GM20431 (cell line): ENCODE data around the gene CHST3.

Source experiments
- in situ Hi-C: fragments of 300-500 bp; cut with MseI, MboI; formaldehyde crosslinking; loops from one replicate; pipeline ENCODE4 v1.15.0; 2020; ENCODE audit warnings: low sequenced_read_pairs; ENCODE audit not compliant: unreplicated experiment

CHST3 gene

DNA sequence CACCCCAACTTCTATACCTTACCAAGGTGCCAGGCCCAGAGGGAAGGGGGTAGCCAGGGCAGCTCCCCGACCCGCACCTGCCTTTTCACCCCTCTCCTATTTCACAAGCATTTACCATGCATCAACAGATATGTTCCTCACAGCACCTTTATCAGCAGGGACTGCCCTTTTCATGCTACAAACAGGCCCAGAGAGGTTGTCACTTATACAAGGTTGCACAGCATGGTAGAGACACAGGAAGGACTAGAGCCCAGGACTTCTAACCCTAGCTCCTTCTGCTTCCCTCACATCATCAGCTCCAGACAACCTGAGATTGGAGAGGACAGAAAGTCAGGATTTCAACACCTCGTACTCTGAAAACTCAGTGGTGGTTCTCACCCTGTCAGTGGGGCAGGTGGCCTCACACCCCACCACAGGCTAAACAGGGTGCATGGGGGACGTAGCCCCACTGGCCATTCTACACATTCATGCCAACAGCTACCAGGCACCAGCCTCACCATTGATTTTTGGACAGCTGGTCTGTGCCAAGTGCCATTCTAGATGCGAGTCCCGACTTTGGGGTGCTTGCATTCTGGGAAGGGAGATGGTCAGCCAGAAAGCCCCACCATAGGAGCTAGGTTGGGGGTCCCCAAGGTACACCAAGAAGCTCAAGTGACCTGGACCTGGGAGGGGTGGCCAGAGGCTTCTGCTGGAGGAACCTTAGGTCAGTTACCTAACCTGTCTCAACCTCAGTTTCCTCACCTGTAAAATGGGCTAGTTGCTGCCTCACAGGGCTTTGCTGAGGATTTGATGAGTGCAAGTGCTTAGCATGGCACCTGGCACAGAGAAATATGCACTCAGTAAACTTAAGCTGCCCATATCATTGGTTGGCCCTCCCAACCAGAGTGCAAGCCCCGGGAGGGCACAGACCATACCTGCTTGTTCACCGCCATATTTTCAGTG lies 38.4 kb downstream of the CHST3 start:
- in situ Hi-C loops: no loop called here

DNA sequence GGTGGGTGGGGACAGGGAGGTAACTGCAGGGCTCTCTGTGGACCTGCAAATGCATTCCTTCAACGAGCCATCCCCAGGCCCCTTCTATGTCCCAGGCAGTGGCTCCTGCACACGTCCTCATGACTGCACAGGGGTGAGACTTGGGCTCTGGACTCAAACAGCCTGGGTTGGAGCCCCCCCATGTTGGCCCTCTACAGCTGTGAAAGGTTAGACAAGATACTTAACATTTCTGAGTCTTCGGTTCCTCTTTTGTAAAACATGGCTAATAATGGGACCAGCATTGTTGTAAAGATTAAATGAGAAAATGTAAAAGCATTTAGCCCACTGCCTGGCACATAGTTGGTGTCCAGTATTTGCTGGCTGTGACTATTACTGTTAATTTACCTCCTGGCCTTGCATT lies 41.8 kb downstream of the CHST3 start:
- in situ Hi-C loops: no loop called here

DNA sequence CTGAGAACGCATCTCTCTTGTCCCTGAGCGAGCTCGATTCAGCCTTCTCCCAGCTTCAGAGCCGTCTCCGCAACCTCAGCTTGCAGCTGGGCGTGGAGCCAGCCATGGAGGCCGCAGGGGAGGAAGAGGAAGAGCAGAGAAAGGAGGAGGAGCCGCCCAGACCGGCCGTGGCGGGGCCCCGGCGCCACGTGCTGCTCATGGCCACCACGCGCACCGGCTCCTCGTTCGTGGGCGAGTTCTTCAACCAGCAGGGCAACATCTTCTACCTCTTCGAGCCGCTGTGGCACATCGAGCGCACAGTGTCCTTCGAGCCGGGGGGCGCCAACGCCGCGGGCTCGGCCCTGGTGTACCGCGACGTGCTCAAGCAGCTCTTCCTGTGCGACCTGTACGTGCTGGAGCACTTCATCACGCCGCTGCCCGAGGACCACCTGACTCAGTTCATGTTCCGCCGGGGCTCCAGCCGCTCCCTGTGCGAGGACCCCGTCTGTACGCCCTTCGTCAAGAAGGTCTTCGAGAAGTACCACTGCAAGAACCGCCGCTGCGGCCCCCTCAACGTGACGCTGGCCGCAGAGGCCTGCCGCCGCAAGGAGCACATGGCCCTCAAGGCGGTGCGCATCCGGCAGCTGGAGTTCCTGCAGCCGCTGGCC lies 43.2 kb downstream of the CHST3 start:
- in situ Hi-C loops: no loop called here

DNA sequence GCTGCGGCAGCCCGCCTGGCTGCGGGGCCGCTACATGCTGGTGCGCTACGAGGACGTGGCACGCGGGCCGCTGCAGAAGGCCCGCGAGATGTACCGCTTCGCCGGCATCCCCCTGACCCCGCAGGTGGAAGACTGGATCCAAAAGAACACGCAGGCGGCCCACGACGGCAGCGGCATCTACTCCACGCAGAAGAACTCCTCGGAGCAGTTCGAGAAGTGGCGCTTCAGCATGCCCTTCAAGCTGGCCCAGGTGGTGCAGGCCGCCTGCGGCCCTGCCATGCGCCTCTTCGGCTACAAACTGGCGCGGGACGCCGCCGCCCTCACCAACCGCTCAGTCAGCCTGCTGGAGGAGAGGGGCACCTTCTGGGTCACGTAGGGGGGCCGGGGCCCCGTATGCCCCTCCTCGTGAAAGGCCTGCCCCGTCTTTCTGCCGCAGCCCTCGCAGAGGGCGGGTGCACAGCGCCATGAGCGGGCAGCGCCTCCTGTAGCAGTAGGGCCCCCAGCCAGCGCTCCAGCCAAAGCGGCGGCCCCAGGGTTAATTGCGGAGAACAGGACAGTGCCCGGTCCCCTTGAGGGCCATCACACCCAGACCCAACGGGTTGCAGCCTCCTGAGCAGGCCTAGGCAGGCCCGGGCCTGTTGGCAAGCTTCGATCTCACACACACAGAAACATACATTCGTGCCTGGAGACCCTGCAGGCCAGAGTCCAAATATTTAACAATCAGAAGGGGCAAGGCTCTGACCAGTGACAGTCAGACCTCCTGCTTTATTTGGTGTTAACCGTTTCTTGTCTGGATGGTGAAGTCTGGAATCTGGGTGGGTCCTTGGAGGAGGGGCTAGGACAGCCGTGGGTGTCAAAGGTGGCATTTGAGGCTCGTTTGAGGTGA lies 44.1 kb downstream of the CHST3 start:
- in situ Hi-C loops: no loop called here

DNA sequence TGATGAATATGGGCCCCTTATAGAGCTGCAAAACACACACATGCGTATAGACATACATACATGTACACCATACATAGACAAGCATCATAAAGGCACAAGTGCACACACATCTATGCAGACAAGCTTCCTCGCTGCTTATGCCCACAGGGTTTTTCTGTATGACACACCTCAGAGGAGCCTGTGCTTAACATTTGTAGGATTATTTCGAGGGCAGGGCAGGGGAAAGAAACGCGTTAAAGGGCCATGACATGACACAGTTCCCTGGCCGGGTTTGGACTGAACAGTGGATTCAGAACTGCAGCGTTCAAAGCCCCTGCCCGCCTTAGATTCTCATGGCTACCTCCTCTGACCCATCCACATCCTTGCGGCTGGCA lies 44.8 kb downstream of the CHST3 start:
- in situ Hi-C loops: no loop called here

DNA sequence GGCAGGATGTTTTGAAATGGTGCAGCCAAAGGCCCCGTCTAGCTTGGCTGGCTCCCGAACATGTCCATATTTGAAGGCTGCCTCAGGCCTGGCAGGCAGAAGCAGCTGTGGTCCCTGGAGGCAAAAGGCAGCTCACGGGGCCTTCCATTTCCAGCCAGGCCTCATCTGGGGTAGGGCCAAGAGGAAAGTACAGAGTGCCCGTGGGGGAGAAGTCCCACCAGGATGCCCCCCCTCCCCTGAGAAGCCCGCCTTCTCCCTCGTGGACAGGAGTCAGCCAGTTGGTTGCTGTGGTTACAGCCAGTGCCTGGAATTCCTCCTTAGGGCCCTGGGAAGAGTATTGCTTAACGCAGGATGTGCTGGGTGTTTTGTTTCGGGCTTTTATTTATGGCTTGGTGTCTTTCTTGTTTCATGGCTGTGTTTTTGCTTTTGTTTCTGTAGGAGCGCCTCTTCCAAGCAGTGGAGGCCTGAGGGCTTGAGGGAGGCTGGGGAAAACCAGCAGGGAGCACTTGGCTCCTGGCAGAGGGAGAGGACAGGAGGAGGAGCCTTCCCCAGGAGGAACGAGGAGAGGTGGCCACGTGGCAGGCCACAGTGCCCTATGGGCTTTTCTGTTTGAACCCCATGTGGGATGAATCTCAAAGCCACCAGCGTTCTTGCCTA lies 45.4 kb downstream of the CHST3 start:
- in situ Hi-C loops: no loop called here

DNA sequence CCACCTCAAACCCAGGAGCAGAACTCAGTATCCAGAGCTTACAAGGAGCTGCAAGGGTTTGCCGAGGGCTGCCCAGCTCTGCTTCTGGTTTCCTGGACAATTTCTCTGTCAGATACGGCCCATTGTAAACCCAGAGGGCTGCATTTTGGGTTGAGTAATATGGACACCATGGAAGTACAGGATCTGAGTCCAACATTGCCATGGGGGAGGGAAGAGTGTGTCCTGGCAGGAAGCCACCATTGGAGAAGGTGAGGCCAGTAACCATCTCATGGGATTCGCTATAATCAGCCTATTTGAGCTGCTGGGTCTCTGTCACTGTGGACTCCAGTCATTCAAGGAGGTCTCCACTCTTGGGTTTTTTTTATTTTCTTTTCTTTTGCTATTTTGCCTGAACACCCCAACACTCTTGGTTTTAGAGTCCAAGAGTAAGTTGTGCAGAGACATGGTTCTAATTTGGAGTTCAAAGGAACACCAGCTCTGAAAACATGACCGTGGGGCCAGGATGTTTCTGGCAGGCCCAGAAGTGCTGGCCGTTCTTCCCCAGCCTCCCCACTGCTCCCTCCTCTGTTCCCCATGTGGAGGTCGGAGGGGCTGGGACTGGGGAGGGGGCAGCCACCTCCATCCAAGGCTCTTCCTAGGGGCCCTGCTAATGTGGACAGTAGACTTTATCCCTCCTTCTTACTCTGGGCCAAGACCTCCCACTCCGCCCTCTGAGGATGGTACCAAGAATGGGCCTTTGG lies 46.2 kb downstream of the CHST3 start:
- in situ Hi-C loops: no loop called here

DNA sequence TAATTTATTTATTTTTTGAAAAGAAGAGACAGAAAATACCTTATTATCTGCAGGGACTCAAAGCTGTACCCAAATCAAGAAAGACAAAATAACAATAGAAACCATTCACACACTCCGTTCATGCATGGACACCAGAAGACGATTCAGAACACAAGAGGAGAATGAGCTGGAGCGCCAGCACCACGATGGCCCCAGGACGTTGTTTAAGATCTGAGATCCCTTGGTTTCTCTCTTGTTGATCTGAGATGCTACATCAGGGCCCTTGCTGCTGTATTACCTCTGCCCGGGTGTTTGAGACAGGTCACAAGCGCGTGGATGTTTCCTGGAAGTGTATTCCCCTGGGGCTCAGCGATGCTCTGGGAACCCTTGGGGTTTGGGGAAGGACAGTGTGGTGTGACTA lies 46.8 kb downstream of the CHST3 start:
- in situ Hi-C loops: no loop called here

DNA sequence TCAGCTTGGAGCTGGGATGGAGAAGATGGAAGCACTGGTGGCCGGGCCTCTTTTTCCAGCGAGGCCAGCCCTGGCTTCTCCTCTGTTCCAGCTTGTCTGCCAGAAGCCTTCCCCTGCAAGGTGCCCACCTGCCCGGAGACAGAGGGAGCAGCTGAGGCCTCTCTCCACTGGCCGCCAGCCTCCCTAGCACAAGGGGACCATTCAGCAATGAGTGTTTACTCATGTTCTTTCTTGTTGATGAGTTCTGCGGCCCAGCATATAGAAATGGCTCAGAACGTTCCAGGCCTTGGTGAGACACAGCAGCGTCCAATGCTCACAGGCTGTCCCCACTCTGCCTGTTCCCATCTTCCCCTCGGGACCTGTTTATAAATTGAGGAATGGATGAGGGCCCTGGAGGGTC lies 47.3 kb downstream of the CHST3 start:
- in situ Hi-C loops: no loop called here

DNA sequence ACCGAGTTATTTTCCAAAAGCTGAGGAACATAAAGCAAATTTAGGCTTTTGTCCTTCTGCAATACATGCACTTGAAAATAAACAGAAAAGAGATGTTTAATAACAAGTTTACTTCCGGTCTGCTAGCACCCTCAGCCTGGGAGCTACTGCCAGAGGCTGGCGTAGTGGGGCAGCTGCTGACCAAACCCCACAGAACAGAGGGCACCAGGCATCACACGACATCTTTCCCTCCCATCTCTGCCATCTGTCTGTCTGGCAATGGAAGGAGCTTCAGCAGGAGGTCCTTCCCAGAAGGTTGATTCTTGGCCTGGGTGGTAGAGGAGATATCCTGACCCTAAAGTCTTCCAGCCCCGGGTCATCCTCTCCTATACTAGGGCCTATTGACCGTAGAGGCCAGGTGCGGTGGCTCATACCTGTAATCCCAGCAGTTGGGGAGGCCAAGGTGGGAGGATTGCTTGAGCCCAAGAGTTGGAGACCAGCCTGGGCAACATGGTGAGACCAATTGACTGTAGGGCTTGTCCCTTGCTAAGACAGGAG lies 47.8 kb downstream of the CHST3 start:
- in situ Hi-C loops: no loop called here

DNA sequence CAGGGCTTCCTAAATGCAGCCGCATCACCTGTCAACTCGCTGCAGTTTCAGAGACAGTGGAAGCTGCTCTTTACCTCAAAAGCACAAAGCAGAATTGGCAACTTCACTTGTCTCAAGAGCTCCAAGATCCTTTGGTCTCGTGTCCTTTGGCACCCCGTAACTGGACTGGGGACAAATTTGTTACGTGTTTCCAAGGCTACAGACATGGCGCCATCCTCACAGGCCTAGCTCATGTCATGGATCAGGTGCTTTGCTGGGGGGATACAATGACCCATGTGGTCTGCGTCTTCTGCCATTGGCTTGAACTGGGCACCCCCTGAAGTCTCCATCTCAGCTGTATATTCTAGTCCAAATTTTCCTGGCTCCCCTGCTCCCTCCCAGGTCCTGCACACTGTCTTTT lies 48.6 kb downstream of the CHST3 start:
- in situ Hi-C loops: no loop called here

DNA sequence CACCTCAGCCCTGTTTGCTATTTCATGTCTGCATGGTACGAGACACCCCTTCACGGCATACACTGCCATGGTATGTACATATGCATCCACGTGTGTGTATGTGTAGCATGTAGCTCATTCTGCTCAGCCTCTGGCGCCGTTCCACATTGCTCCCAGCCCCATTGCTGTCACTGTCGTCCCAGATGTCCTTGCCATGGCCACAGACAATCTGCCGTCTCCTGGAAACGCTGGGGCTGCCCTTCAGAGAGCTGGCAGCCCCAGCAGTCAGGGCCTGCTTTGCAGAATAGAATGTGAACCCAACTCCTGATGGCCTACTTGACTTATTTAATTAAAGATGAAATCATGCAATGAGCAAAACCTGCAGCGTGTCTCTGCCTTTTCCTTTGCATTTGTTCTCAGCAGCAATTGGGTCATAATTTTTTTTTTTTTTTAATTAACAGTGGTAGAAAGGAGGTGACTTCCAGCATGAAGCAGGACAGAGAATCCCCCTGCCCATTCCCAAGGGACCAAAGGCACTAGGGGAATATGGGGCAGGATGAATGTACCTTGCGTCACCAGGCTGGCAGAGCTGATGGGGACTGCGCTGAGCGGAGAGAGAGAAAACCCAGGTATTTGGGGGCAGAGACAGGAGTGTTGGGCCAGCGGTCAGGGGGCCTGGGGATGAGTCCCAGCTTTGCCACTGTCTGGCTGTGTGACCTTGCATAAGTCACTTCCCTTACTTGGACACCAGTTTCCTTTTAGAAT lies 49.2 kb downstream of the CHST3 start:
- in situ Hi-C loops: no loop called here

DNA sequence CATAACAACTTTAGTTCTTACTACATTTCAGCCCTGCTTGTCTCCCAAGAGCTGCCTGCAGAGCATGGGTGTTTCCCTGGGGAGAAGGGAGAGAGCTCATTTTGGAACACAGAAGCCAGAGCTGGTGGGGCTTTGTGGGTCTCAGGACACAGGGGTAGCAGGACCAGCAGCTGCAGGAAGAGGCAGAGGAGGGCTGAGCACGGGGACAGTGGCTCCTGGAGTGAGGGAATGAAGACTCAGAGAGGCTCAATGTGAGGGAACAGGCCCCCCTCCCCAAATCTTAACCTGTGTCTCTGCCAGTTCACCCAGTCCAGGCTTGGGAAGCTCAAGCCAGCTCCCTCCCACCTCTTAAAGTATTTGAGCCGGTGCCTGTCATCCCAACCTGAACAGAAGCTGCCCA lies 50.0 kb downstream of the CHST3 start:
- in situ Hi-C loops: no loop called here

DNA sequence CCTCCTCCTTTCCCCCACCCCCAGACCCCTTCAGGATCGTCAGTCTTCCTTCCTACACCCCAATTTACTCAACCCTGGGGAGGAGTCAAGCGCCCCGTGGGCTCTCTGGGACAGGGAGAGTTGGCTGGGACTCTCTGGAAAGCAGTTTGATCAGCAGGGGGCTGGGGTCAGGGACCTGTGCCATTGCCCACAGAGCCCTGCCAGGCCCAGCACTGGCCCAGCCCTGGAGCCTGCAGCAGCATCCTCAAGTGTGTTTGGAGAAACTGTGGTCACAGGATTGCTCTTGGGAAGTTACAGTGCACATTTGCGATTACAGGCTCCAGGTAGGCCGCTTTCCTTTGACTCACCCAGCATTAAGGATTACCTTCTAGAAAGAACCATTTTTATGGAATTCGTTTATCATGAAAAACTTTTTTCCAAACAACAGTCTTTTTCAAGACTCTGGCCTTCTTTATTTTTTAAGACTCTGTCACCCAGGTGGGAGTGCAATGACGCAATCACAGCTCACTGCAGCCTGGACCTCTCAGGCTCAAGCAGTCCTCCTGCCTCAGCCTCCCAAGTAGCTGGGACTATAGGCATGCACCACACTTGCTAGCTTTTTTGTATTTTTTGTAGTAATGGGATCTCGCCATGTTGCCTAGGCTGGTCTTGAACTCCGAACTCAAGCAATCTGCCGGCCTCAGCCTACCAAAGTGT lies 50.7 kb downstream of the CHST3 start:
- in situ Hi-C loops: no loop called here

DNA sequence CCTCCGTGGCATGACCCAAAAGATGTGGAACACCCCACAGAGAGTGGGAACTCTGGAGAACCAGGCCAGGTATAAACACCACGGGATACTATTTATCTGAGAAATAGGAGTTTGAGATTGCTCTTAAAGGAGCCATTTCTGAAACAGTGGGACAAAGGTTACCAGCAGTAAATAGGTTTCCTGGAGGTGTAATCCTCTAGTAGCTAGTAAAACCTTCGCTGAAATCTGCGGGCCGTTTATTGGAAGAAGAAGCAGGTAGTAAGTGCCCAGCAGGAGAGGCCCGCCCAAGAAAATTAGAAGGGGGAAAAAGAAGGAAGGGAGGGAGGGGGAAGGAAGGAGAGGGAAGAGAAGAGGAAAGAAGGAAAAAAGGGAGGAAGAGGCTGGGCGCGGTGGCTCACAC lies 51.6 kb downstream of the CHST3 start:
- in situ Hi-C loops: no loop called here

DNA sequence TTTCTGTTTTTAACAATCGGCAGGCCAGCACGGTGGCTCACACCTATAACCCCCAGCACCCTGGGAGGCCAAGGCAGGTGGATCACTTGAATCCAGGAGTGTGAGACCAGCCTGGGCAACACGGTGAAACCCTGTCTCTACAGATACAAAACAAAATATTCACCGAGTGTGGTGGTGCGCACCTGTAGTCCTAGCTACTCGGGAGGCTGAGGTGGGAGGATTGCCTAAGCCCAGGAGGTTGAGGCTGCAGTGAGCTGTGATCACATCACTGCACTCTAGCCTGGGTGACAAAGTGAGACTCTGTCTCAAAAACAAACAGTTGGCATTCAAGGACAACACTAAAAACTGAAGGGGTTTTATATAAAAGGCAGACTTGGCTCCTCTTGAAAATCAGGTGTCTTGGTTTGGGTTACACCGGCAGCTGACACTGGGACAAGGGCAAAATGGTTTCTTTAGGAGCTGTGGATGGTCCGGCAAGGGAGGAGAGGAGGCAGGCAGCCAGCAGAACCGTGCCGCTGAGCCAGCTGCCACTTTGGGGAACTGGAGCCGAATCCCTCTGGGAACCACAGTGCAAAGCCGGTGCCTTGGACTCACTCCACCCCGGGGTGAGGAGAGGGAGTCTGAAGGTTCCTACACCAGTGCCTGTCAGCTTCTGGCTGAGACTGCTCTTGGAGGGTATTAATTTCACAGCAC lies 52.6 kb downstream of the CHST3 start:
- in situ Hi-C loops: no loop called here

DNA sequence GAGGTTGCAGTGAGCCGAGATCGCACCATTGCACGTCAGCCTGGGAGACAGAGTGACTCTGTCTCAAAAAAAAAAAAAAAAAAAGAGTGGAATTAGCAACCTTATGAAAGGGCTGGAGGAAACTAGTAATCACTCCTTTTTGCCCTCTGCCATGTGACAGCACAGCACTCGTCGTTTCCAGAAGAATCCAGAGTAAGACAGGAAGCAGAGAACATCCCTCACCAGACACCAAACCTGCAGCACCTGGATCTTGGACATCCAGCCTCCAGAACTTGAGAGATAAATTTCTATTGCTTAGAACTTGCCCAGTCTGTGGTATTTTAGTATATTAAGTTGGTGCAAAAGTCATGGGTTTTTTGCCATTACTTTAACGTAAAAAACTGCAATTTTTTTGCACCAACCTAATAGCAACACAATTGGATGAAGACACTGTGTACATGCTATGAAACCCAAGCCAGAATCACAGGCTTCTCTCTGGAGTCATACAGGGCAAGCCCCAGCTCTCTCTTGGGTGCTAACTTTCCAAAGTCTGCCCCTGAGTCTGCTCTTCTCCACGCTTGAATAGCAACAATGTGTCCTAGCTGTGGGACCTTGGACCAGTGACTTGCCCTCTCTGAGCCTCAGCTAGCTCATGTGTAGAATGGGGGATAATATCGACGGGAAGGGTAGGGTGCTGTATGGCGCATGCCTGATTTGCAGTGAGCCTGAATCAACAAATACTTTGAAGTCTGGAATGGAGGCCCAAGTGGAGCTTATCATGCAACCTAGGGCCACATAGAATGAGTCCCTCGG lies 55.1 kb downstream of the CHST3 start:
- in situ Hi-C loops: no loop called here
